Measurements from ENCODE around the gene UGT1A8. TPM values are rescaled to one million over a fixed set of nuclear protein-coding genes. Genes with fewer than 3 reads are reported as not detected.

The UGT1A8 gene
- total RNA-seq, 1 experiment from 2014 or later: not detected

DNA sequence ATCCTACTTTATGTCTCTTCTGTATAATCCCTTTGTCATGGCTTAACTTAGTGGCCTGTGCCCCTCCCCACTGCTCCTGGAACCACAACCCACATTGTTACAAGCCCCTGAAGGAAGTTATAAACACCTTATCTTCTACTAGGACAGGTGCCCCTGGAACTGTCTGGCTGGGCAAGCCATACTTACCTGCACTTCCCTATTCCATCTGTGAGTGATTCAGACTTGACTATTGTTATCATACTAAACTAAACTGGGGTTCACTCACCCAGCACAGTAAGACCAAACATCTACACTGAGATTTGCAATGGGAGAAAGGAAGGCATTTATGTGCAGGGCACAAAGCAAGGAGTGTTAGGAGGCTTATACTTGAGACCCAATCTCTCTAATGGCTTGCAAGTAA, 71.6 kb downstream of the UGT1A8 start:
- no peak overlapping the region for H3K4me3 ChIP-seq (replicated peaks in 1 of 2; ENCODE audit: low read depth in 1 of 2, low read length in 2 of 2)
- no peaks in the 10 kb centered on the region for H3K79me2 ChIP-seq (ENCODE audit: insufficient read depth, low read length)
- CTCF ChIA-PET: interaction anchor here (1.4 kb wide), 1 partner anchor 22 kb away, joined by 5 read pairs; no protein-coding TSS in a partner anchor
- no peak overlapping the region for H2AFZ ChIP-seq (ENCODE audit: low read depth, low read length, poor library complexity, severe bottlenecking)
- no peak for ATAC-seq
- H3K27me3 ChIP-seq (ENCODE audit: insufficient read depth, low read length): no peaks in the 10 kb centered on the region
- no TSS peak for BruUV-seq (replicated peaks)
- H3K9me2 ChIP-seq (ENCODE audit: insufficient read depth): no peaks in the 10 kb centered on the region
- no peak overlapping the region for H3K27ac ChIP-seq (ENCODE audit: low read depth, low read length)
- no peaks in the 10 kb centered on the region for H3K36me3 ChIP-seq (ENCODE audit: control insufficient read depth in 1 of 2, insufficient read depth in 2 of 2, low read length in 2 of 2)
- H3K9me3 ChIP-seq (ENCODE audit: control insufficient read depth in 1 of 2, insufficient read depth in 1 of 2, low read depth in 1 of 2, low read length in 2 of 2): no peaks in the 10 kb centered on the region
- POLR2A ChIA-PET: no interaction called here
- RAD21 ChIA-PET (ENCODE audit: low non-redundant PET in 1 of 2, low total read pairs in 2 of 2, uncharacterized antibody in 2 of 2, unreplicated experiment in 2 of 2): no interaction called here
- no peak for TF ChIP-seq FOSL1 (IDR thresholded peaks at IDR 0.05; ENCODE audit: low read depth)
- no peak for TF ChIP-seq TCF7L2 (IDR thresholded peaks at IDR 0.05; ENCODE audit: borderline replicate concordance, extremely low read depth, insufficient read depth, insufficient read length)
- TF ChIP-seq, protein P1, sequence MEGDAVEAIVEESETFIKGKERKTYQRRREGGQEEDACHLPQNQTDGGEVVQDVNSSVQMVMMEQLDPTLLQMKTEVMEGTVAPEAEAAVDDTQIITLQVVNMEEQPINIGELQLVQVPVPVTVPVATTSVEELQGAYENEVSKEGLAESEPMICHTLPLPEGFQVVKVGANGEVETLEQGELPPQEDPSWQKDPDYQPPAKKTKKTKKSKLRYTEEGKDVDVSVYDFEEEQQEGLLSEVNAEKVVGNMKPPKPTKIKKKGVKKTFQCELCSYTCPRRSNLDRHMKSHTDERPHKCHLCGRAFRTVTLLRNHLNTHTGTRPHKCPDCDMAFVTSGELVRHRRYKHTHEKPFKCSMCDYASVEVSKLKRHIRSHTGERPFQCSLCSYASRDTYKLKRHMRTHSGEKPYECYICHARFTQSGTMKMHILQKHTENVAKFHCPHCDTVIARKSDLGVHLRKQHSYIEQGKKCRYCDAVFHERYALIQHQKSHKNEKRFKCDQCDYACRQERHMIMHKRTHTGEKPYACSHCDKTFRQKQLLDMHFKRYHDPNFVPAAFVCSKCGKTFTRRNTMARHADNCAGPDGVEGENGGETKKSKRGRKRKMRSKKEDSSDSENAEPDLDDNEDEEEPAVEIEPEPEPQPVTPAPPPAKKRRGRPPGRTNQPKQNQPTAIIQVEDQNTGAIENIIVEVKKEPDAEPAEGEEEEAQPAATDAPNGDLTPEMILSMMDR (IDR thresholded peaks at IDR 0.05 in 2 of 3, conservative IDR thresholded peaks at IDR 0.05 in 1 of 3; ENCODE audit: borderline replicate concordance in 1 of 3, insufficient read depth in 1 of 3, low read depth in 2 of 3, low read length in 2 of 3): no peak
- H3K9ac ChIP-seq (ENCODE audit: low read length): no peak overlapping the region
- no peak for DNase-seq (ENCODE audit: low read depth, low spot score)
- H3K4me2 ChIP-seq (ENCODE audit: low read length): no peak overlapping the region
- H4K20me1 ChIP-seq (ENCODE audit: insufficient read depth): no peaks in the 10 kb centered on the region
- intact Hi-C loops (cut with micrococcal nuclease): no loop called here
- H3K4me1 ChIP-seq (ENCODE audit: control insufficient read depth in 1 of 2, insufficient read depth in 2 of 2, low read length in 2 of 2): no peaks in the 10 kb centered on the region

DNA sequence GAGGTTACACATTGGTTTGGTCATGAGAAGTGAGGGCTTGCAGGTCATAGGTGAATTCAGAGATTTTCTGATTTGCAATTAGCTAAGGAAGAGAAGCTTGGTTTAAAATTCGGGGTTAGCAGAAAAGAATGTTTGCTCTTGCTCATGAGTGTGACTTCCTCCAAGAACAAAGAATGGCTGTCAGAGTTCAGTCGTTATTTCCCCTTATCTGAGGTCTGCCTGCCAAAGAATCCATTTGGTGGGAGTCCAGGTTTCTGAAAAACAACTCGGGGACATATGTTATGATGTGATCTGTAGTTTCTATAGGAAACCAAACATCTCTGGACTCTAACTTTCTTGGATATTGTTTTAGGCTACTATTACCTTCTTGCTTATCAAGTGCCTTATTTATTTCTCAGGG, 72.1 kb downstream of the UGT1A8 start:
- no peak overlapping the region for H3K4me3 ChIP-seq (replicated peaks in 1 of 2; ENCODE audit: low read depth in 1 of 2, low read length in 2 of 2)
- DNase-seq (ENCODE audit: low read depth, low spot score): no peak

More for the DNA sequence above, 72.1 kb downstream of the UGT1A8 start:
- Histone ChIP-seq H3K9me2 (ENCODE audit: insufficient read depth) (no peaks in the 10 kb centered on the region), H3K27me3 (ENCODE audit: insufficient read depth, low read length) (no peaks in the 10 kb centered on the region), H3K4me1 (ENCODE audit: control insufficient read depth in 1 of 2, insufficient read depth in 2 of 2, low read length in 2 of 2) (no peaks in the 10 kb centered on the region), H3K36me3 (ENCODE audit: control insufficient read depth in 1 of 2, insufficient read depth in 2 of 2, low read length in 2 of 2) (no peaks in the 10 kb centered on the region), H4K20me1 (ENCODE audit: insufficient read depth) (no peaks in the 10 kb centered on the region), H3K79me2 (ENCODE audit: insufficient read depth, low read length) (no peaks in the 10 kb centered on the region), H3K9ac (ENCODE audit: low read length) (no peak overlapping the region), H3K4me2 (ENCODE audit: low read length) (no peak overlapping the region), H2AFZ (ENCODE audit: low read depth, low read length, poor library complexity, severe bottlenecking) (no peak overlapping the region), H3K27ac (ENCODE audit: low read depth, low read length) (no peak overlapping the region), H3K9me3 (ENCODE audit: control insufficient read depth in 1 of 2, insufficient read depth in 1 of 2, low read depth in 1 of 2, low read length in 2 of 2) (no peaks in the 10 kb centered on the region)
- TF ChIP-seq ELF1 (IDR thresholded peaks at IDR 0.05; ENCODE audit: borderline replicate concordance, low read depth) (no peak), EZH2phosphoT487 (IDR thresholded peaks at IDR 0.05; ENCODE audit: borderline replicate concordance) (no peak), POLR2AphosphoS5 (IDR thresholded peaks at IDR 0.05; ENCODE audit: low read depth, low read length) (no peak), ZFX (IDR thresholded peaks at IDR 0.05) (no peak), JUND (IDR thresholded peaks at IDR 0.05) (no peak), FOSL1 (IDR thresholded peaks at IDR 0.05; ENCODE audit: low read depth) (no peak)
- TF ChIP-seq, protein P1 (IDR thresholded peaks at IDR 0.05 in 2 of 3, conservative IDR thresholded peaks at IDR 0.05 in 1 of 3; ENCODE audit: borderline replicate concordance in 1 of 3, insufficient read depth in 1 of 3, low read depth in 2 of 3, low read length in 2 of 3): no peak
- TF ChIP-seq, protein P2, sequence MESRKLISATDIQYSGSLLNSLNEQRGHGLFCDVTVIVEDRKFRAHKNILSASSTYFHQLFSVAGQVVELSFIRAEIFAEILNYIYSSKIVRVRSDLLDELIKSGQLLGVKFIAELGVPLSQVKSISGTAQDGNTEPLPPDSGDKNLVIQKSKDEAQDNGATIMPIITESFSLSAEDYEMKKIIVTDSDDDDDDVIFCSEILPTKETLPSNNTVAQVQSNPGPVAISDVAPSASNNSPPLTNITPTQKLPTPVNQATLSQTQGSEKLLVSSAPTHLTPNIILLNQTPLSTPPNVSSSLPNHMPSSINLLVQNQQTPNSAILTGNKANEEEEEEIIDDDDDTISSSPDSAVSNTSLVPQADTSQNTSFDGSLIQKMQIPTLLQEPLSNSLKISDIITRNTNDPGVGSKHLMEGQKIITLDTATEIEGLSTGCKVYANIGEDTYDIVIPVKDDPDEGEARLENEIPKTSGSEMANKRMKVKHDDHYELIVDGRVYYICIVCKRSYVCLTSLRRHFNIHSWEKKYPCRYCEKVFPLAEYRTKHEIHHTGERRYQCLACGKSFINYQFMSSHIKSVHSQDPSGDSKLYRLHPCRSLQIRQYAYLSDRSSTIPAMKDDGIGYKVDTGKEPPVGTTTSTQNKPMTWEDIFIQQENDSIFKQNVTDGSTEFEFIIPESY (IDR thresholded peaks at IDR 0.05; ENCODE audit: extremely low read depth, insufficient replicate concordance, low read length): no peak
- ChIA-PET CTCF (interaction anchor here (1.4 kb wide), 1 partner anchor 22 kb away, joined by 5 read pairs; no protein-coding TSS in a partner anchor), RAD21 (ENCODE audit: low non-redundant PET in 1 of 2, low total read pairs in 2 of 2, uncharacterized antibody in 2 of 2, unreplicated experiment in 2 of 2) (no interaction called here), POLR2A (no interaction called here)
- ATAC-seq: no peak
- intact Hi-C loops (cut with micrococcal nuclease): no loop called here
- BruUV-seq (replicated peaks): no TSS peak
